HEK293 (cell line): ENCODE measurements around the gene ZNF48.
A peak's percentile ranks its signal among the peaks of the same experiment; 100 is the strongest.

Experiments
- CTCF ChIA-PET: fragments of 350-600 bp; formaldehyde crosslinking; extraction: SDS; loops from one replicate; lab custom pipeline; 2021; ENCODE audit warnings: antibody characterized with exemption; lab: Yijun Ruan, JAX
- POLR2A ChIA-PET: fragments of 300-600 bp; formaldehyde crosslinking; extraction: SDS; loops from one replicate; lab custom pipeline; 2020; ENCODE audit warnings: antibody characterized with exemption, inconsistent platforms; lab: Yijun Ruan, JAX
- H3K27ac ChIP-seq: fragments of 200-500 bp; sonication (Bioruptor generic); 2 replicates; pipeline ENCODE4 v1.5.1; 2014; ENCODE audit warnings: low read depth, low read length, control low read depth, inconsistent platforms; ENCODE audit errors: extremely low read depth
- H3K36me3 ChIP-seq, 2 experiments: fragments of 200-500 bp in 1 of 2; sonication (Bioruptor generic) in 1 of 2; 1 replicate in 1 of 2; 2 replicates in 1 of 2; pipeline ENCODE4 v1.5.1; 2014 to 2017; ENCODE audit warnings: inconsistent platforms in 2 of 2, low read length in 2 of 2; ENCODE audit not compliant: control insufficient read depth in 2 of 2, insufficient read depth in 1 of 2
- H3K4me1 ChIP-seq: fragments of 200-500 bp; sonication (Bioruptor generic); 2 replicates; pipeline ENCODE4 v1.5.1; 2014; ENCODE audit warnings: mild to moderate bottlenecking, low read length, inconsistent platforms; ENCODE audit not compliant: control insufficient read depth, insufficient read depth
- H3K4me3 ChIP-seq: 2 replicates; pipeline ENCODE4 v1.5.1; 2011; ENCODE audit warnings: low read depth, mild to moderate bottlenecking, control low read depth, low read length, moderate library complexity
- H3K9me3 ChIP-seq: fragments of 200-500 bp; sonication (Bioruptor generic); 2 replicates; pipeline ENCODE4 v1.5.1; 2014; ENCODE audit warnings: low read depth, low read length, inconsistent platforms; ENCODE audit not compliant: control insufficient read depth, insufficient read depth
- FEZF1 ChIP-seq: fragments of 450-650 bp; formaldehyde crosslinking; IDR thresholded peaks from 2 replicates; pipeline ENCODE4 v1.5.1; 2016; ENCODE audit warnings: missing biosample characterization, missing genetic modification characterization
- GLIS2 ChIP-seq: fragments of 450-650 bp; formaldehyde crosslinking; IDR thresholded peaks from 2 replicates; pipeline ENCODE4 v1.5.1; 2016; ENCODE audit warnings: missing biosample characterization, missing genetic modification characterization
- IKZF3 ChIP-seq: fragments of 450-650 bp; IDR thresholded peaks from 2 replicates; pipeline ENCODE4 v1.5.0; 2018; ENCODE audit warnings: missing biosample characterization, mild to moderate bottlenecking, missing genetic modification characterization, moderate library complexity
- KLF10 ChIP-seq: fragments of 450-650 bp; IDR thresholded peaks from 2 replicates; pipeline ENCODE4 v1.5.1; 2018; ENCODE audit warnings: missing biosample characterization, mild to moderate bottlenecking, missing genetic modification characterization
- KLF8 ChIP-seq: fragments of 450-650 bp; formaldehyde crosslinking; IDR thresholded peaks from 2 replicates; pipeline ENCODE4 v1.5.1; 2016; ENCODE audit warnings: missing biosample characterization, missing genetic modification characterization
- MYNN ChIP-seq: fragments of 450-650 bp; formaldehyde crosslinking; IDR thresholded peaks from 2 replicates; pipeline ENCODE4 v1.5.1; 2016; ENCODE audit warnings: missing biosample characterization, missing genetic modification characterization, borderline replicate concordance
- SALL2 ChIP-seq: fragments of 450-650 bp; formaldehyde crosslinking; IDR thresholded peaks from 2 replicates; pipeline ENCODE4 v1.5.0; 2017; ENCODE audit warnings: missing biosample characterization, mild to moderate bottlenecking, missing genetic modification characterization, borderline replicate concordance
- SCRT1 ChIP-seq: fragments of 450-650 bp; formaldehyde crosslinking; IDR thresholded peaks from 2 replicates; pipeline ENCODE4 v1.5.1; 2016; ENCODE audit warnings: missing biosample characterization, missing genetic modification characterization, borderline replicate concordance
- ZIC2 ChIP-seq: fragments of 450-650 bp; formaldehyde crosslinking; IDR thresholded peaks from 2 replicates; pipeline ENCODE4 v1.5.1; 2016; ENCODE audit warnings: missing biosample characterization, missing genetic modification characterization
- ZNF175 ChIP-seq: fragments of 450-650 bp; formaldehyde crosslinking; IDR thresholded peaks from 2 replicates; pipeline ENCODE4 v1.5.1; 2016; ENCODE audit warnings: missing biosample characterization, missing genetic modification characterization
- ZNF341 ChIP-seq: fragments of 450-650 bp; formaldehyde crosslinking; IDR thresholded peaks from 2 replicates; pipeline ENCODE4; 2016; ENCODE audit warnings: low read depth, missing biosample characterization, missing genetic modification characterization
- ZNF354C ChIP-seq: fragments of 450-650 bp; formaldehyde crosslinking; IDR thresholded peaks from 2 replicates; pipeline ENCODE4 v1.5.1; 2016; ENCODE audit warnings: missing biosample characterization, missing genetic modification characterization, low read depth, borderline replicate concordance
- ZNF660 ChIP-seq: fragments of 450-650 bp; IDR thresholded peaks from 2 replicates; pipeline ENCODE4 v1.5.1; 2018; ENCODE audit warnings: missing biosample characterization, mild to moderate bottlenecking, missing genetic modification characterization
- ZNF76 ChIP-seq: fragments of 450-650 bp; formaldehyde crosslinking; IDR thresholded peaks from 2 replicates; pipeline ENCODE4; 2016; ENCODE audit warnings: low read depth, missing biosample characterization, missing genetic modification characterization, borderline replicate concordance
- ZNF791 ChIP-seq: fragments of 450-650 bp; formaldehyde crosslinking; IDR thresholded peaks from 2 replicates; pipeline ENCODE4 v1.5.1; 2016; ENCODE audit warnings: missing biosample characterization, missing genetic modification characterization
- ZXDB ChIP-seq: fragments of 450-650 bp; formaldehyde crosslinking; IDR thresholded peaks from 2 replicates; pipeline ENCODE4 v1.5.1; 2016; ENCODE audit warnings: missing biosample characterization, missing genetic modification characterization
- TF ChIP-seq, protein P1 (sequence below): fragments of 450-650 bp; formaldehyde crosslinking; IDR thresholded peaks from 2 replicates; pipeline ENCODE4 v1.5.1; 2017; ENCODE audit warnings: missing biosample characterization, missing genetic modification characterization
- TF ChIP-seq, protein P2 (sequence below): IDR thresholded peaks from 2 replicates; pipeline ENCODE4 v1.6.1; 2011; ENCODE audit warnings: mild to moderate bottlenecking, low read depth, low read length, borderline replicate concordance
- TF ChIP-seq, protein P3 (sequence below): fragments of 450-650 bp; formaldehyde crosslinking; optimal IDR thresholded peaks from 2 replicates; pipeline ENCODE3; 2016; ENCODE audit warnings: missing biosample characterization, mild to moderate bottlenecking, missing genetic modification characterization
- TF ChIP-seq, protein P4 (sequence below): fragments of 450-650 bp; formaldehyde crosslinking; IDR thresholded peaks from 2 replicates; pipeline ENCODE4 v1.5.1; 2017; ENCODE audit warnings: missing biosample characterization, mild to moderate bottlenecking, missing genetic modification characterization, moderate library complexity

The ZNF48 gene

DNA sequence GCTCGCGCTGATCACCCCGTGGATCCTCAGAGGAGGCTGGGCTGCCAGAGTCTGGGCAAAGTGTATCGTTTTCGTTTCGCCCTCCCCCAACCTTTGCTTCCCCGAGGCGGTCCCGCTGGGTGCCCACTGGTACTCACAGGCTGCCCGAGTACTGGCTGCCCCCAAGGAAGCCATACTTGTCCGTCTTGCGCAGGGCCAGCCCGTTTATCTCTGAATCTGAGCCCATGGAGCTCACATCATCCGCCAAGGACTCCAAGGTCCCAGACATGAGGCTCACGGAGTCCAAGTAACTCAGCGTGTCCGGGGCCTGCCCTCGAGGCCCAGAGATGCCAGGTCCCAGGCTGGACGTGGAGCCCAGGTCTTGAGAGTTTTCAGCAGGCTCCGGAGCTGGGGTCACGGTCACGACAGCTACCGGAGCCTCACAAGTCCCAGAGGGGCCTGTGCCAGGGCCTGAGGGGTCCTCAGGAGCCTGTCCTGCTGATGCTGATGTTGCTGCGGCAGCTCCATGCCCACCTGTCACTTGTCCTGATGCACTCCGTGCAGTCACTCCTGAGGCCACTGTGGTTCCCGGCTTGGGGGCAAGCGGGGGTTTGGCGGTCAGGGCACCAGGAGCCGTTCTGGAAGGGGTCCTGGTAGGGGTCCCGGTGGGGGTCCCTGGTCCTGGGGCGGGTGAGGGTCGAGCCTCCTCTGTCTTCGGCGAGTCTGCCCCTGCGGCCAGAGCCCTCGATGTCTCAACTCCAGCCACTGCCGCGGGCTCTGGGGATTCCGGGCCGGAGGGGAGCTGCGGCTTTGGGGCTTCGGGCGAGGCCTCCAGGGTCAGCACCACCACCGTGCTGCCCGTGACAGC is 25.9 kb upstream of the ZNF48 start (continued):
- no peak for TF ChIP-seq SALL2 (tag by site-specific recombination)
- peak; percentile 5; the same call in 1 of the 2 replicates for TF ChIP-seq ZIC2 (tag by site-specific recombination)
- TF ChIP-seq ZNF341 (tag by site-specific recombination): no peak
- TF ChIP-seq SCRT1 (tag by site-specific recombination): no peak
- peak; percentile 84 for TF ChIP-seq GLIS2 (tag by site-specific recombination)
- no peak for TF ChIP-seq ZNF791

DNA sequence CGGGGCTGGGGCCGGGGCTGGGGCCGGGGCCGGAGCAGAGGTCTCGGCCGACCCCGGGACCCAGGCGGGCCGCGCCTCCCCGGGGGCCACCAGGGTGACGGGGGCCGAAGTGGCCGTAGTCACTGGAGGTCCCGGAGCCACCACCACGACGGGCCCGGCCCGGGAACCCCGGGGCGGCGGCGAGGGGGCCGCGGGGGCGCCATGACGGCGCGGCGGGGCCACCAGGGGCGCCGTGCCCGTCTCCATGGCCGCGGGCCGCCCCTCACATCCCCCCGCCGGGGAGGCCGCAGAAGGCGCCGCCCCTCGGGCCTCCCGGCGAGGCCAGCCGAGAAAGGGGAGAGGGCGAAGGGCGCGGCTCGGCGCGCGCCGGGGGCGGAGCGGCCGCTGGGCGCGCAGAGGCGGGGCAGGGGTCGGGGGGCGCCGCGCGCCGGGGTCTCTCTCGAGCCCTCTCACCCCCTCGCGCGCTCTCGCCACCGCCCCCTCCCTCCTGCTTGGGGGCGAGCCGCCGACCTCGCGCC is 25.2 kb upstream of the ZNF48 start:
- CTCF ChIA-PET: interaction anchor here (0.7 to 1.6 kb wide), 4 partner anchors 8 to 278 kb away, joined by 5 to 7 read pairs (median 5); partner anchors contain the start of gene SEPTIN1
- no peaks in the 10 kb centered on the region for H3K9me3 ChIP-seq
- POLR2A ChIA-PET: interaction anchor here (0.7 to 4.2 kb wide), 20 partner anchors 8 to 289 kb away, joined by 3 to 60 read pairs (median 9); partner anchors contain the start of genes CD2BP2, DCTPP1, PRR14 and SEPTIN1
- TF ChIP-seq, protein P1, sequence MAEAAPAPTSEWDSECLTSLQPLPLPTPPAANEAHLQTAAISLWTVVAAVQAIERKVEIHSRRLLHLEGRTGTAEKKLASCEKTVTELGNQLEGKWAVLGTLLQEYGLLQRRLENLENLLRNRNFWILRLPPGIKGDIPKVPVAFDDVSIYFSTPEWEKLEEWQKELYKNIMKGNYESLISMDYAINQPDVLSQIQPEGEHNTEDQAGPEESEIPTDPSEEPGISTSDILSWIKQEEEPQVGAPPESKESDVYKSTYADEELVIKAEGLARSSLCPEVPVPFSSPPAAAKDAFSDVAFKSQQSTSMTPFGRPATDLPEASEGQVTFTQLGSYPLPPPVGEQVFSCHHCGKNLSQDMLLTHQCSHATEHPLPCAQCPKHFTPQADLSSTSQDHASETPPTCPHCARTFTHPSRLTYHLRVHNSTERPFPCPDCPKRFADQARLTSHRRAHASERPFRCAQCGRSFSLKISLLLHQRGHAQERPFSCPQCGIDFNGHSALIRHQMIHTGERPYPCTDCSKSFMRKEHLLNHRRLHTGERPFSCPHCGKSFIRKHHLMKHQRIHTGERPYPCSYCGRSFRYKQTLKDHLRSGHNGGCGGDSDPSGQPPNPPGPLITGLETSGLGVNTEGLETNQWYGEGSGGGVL (tag by site-specific recombination): peak; percentile 85
- TF ChIP-seq ZNF354C (tag by site-specific recombination) (no peak), ZNF660 (tag by site-specific recombination) (0 out of 2 replicates have a peak, but pooled peaks have one; percentile 16)
- peaks cover 7% of the 10 kb centered on the region for H3K4me1 ChIP-seq
- peaks cover 6 to 24% of the 10 kb centered on the region in 2 experiments; a peak in 2 of 3 replicates for H3K36me3 ChIP-seq
- H3K4me3 ChIP-seq: peak overlapping the region; percentile 74
- peak overlapping the region; percentile 78 for H3K27ac ChIP-seq

DNA sequence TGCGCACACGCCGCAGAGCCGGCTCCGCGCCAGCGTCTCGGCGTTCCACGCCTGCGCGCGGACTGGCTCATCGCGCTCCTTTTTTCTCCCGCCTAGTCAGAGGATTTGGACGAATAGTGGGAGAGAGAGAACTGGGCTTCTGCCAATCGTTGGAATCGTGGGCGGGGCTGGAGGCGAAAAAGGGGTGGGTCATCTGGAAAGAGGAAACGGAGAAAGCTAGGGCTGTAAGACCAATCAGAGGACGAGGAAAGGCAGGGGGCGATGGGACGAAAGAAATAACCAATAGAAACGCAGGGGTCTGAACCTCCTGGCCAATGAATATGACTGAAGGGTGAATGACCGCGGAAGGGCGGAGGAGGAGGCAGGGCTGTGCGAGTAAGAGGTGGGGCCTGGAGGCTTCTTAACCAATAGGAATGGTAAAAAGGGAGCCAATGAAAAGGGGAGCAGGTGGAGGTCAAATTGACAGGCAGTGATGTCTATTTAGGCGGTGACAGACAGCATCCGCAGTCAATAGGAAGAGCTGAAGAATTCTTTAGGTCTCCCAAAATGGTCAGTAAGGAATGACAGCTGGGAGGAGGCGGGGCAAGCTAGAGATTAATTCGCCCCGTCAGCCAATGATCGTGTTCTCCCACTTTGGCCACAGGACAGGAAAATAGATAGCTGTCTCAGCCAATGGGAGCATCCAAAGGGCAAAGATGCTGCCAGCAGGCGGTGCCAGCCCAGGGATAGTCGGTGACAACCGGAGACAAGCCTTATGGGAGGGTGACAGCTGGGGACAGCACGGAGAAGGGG is 24.6 kb upstream of the ZNF48 start, which contains the start of gene TBC1D10B:
Gene TBC1D10B (minus strand): TSS at position 39 of the 792 bp plus-strand sequence. CDS start 311 bp downstream, outside the sequence.
- H3K4me1 ChIP-seq: peaks cover 7% of the 10 kb centered on the region
- H3K4me3 ChIP-seq: peak within 1 kb of the TSS; percentile 74
- ChIA-PET CTCF (interaction anchor here (0.6 to 2.1 kb wide), 12 partner anchors 11 to 305 kb away, joined by 3 to 18 read pairs (median 4); partner anchors contain the start of genes ALDOA, DCTPP1, SEPTIN1 and TBX6), POLR2A (interaction anchor here (0.5 to 4.2 kb wide), 32 partner anchors 9 to 305 kb away, joined by 3 to 60 read pairs (median 5); partner anchors contain the start of genes ALDOA, CD2BP2, CORO1A and DCTPP1)
- peak within 1 kb of the TSS; percentile 78 for H3K27ac ChIP-seq
- no peaks in the 10 kb centered on the region for H3K9me3 ChIP-seq
- H3K36me3 ChIP-seq: peaks cover 6 to 18% of the 10 kb centered on the region in 2 experiments; a peak in 2 of 3 replicates
- TF ChIP-seq GLIS2 (tag by site-specific recombination) (peak; percentile 87; the same call in 1 of the 2 replicates), KLF8 (tag by site-specific recombination) (peak; percentile 67; the same call in 1 of the 2 replicates), ZNF175 (no peak), IKZF3 (peak; percentile 38; the same call in 1 of the 2 replicates), ZNF76 (tag by site-specific recombination) (peak; percentile 89), FEZF1 (tag by site-specific recombination) (peak; percentile 71), ZXDB (tag by site-specific recombination) (peak; percentile 63), MYNN (tag by site-specific recombination) (no peak), KLF10 (tag by site-specific recombination) (peak; percentile 91)
- TF ChIP-seq, protein P2, sequence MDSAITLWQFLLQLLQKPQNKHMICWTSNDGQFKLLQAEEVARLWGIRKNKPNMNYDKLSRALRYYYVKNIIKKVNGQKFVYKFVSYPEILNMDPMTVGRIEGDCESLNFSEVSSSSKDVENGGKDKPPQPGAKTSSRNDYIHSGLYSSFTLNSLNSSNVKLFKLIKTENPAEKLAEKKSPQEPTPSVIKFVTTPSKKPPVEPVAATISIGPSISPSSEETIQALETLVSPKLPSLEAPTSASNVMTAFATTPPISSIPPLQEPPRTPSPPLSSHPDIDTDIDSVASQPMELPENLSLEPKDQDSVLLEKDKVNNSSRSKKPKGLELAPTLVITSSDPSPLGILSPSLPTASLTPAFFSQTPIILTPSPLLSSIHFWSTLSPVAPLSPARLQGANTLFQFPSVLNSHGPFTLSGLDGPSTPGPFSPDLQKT: no peak; the same call in 1 of the 2 replicates
- TF ChIP-seq, protein P3, sequence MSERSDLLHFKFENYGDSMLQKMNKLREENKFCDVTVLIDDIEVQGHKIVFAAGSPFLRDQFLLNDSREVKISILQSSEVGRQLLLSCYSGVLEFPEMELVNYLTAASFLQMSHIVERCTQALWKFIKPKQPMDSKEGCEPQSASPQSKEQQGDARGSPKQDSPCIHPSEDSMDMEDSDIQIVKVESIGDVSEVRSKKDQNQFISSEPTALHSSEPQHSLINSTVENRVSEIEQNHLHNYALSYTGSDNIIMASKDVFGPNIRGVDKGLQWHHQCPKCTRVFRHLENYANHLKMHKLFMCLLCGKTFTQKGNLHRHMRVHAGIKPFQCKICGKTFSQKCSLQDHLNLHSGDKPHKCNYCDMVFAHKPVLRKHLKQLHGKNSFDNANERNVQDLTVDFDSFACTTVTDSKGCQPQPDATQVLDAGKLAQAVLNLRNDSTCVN (tag by site-specific recombination): peak; percentile 89
- TF ChIP-seq, protein P4, sequence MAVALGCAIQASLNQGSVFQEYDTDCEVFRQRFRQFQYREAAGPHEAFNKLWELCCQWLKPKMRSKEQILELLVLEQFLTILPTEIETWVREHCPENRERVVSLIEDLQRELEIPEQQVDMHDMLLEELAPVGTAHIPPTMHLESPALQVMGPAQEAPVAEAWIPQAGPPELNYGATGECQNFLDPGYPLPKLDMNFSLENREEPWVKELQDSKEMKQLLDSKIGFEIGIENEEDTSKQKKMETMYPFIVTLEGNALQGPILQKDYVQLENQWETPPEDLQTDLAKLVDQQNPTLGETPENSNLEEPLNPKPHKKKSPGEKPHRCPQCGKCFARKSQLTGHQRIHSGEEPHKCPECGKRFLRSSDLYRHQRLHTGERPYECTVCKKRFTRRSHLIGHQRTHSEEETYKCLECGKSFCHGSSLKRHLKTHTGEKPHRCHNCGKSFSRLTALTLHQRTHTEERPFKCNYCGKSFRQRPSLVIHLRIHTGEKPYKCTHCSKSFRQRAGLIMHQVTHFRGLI: no peak
